Mesothelial cell of epicardium (in vitro differentiated cells): ENCODE results near the gene FILIP1. TPM values are rescaled to one million over a fixed set of nuclear protein-coding genes. Genes with fewer than 3 reads are reported as not detected.

ENCODE experiments used
- DNase-seq, 2 experiments: peaks; one replicate each; pipeline ENCODE4 v3.0.0; 2021; ENCODE audit warnings: low spot score in 2 of 2; ENCODE audit not compliant: unreplicated experiment in 2 of 2
- H3K27ac Mint-ChIP-seq: 2 replicates; pipeline ENCODE4 v1.8.0; 2021; ENCODE audit warnings: mixed read lengths
- H3K27me3 Mint-ChIP-seq: 2 replicates; pipeline ENCODE4 v1.8.0; 2021; ENCODE audit warnings: low read depth, mixed read lengths
- H3K36me3 Mint-ChIP-seq: 2 replicates; pipeline ENCODE4 v1.8.0; 2021; ENCODE audit warnings: mixed read lengths
- H3K4me1 Mint-ChIP-seq: 2 replicates; pipeline ENCODE4 v1.8.0; 2021; ENCODE audit warnings: mixed read lengths
- H3K4me3 Mint-ChIP-seq: 2 replicates; pipeline ENCODE4 v1.8.0; 2021; ENCODE audit warnings: mild to moderate bottlenecking, moderate library complexity, mixed read lengths
- H3K9me3 Mint-ChIP-seq: 2 replicates; pipeline ENCODE4 v1.8.0; 2021; ENCODE audit warnings: mixed read lengths
- total RNA-seq: library from RNA; stranded (reverse); gene quantifications from 3 replicates; pipeline ENCODE4 v1.2.1, GENCODE V29; 2021
- TF ChIP-seq, protein P1 (sequence below): fragments of 200-600 bp; sonication (generic); IDR thresholded peaks from one replicate; pipeline ENCODE4 v1.5.0; 2021; ENCODE audit warnings: antibody characterized with exemption; ENCODE audit not compliant: unreplicated experiment

FILIP1 gene
- total RNA-seq, 1 donor from 2014 or later = 11.3 TPM

DNA sequence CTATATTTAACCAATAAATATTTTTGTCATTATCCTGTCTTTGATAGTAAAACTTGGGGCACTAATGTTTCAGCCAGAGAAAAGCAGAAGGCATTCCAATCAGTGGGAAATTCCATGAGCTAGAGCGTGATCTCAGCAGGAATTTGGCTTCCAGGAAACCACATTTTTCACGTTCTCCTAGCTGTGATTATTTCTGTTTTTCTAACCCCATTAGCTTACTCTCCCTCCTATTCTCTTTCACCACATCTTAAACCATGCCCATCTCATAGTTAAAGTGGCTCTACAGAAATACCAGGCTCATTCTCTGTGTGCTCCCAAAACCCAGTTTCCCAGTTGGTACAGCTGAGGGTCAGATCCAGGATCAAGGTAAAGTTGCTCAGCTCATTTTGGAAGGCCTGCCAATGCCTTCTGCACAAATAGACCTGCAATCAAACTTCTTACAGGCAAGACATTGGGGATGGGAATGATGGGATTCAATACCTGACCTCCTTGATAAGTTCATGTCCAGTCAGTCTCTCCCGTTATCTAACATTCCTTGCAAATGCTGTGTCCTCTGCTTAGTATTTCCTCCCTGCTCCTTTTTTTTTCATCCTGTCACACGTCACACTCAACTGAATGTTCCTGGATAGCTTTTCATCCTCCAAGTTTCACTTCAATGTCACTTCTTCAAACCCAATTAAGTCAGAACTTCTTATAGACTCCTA, 175.9 kb downstream of the FILIP1 start:
- Mint-ChIP-seq H3K27me3 (no peaks in the 10 kb centered on the region), H3K4me3 (no peak overlapping the region), H3K36me3 (peaks cover 15% of the 10 kb centered on the region), H3K4me1 (peaks cover 22% of the 10 kb centered on the region), H3K27ac (peak overlapping the region; percentile 91), H3K9me3 (peaks cover 18% of the 10 kb centered on the region)
- TF ChIP-seq, protein P1, sequence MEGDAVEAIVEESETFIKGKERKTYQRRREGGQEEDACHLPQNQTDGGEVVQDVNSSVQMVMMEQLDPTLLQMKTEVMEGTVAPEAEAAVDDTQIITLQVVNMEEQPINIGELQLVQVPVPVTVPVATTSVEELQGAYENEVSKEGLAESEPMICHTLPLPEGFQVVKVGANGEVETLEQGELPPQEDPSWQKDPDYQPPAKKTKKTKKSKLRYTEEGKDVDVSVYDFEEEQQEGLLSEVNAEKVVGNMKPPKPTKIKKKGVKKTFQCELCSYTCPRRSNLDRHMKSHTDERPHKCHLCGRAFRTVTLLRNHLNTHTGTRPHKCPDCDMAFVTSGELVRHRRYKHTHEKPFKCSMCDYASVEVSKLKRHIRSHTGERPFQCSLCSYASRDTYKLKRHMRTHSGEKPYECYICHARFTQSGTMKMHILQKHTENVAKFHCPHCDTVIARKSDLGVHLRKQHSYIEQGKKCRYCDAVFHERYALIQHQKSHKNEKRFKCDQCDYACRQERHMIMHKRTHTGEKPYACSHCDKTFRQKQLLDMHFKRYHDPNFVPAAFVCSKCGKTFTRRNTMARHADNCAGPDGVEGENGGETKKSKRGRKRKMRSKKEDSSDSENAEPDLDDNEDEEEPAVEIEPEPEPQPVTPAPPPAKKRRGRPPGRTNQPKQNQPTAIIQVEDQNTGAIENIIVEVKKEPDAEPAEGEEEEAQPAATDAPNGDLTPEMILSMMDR = no peak
- no peak for DNase-seq

DNA sequence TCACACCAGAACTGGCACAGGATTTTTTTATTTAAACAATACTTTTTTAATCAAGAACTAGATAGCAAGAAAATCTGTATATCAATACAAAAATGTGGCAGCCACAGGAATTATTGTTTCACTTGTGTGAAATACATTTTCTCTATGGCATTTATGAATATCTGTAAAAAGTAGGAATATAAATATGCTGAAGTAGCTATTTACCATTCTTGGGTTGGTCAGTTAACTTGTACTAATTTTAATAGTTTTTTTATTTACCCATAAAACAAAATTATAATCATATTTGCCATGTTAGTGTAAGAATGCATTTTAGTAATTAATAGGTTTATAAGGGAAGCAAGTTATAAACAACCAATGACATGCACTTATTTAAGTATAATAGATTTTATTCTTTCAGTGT, 177.6 kb downstream of the FILIP1 start:
- no peak overlapping the region for H3K27ac Mint-ChIP-seq
- H3K36me3 Mint-ChIP-seq = peaks cover 15% of the 10 kb centered on the region
- H3K4me1 Mint-ChIP-seq = peaks cover 22% of the 10 kb centered on the region

DNA sequence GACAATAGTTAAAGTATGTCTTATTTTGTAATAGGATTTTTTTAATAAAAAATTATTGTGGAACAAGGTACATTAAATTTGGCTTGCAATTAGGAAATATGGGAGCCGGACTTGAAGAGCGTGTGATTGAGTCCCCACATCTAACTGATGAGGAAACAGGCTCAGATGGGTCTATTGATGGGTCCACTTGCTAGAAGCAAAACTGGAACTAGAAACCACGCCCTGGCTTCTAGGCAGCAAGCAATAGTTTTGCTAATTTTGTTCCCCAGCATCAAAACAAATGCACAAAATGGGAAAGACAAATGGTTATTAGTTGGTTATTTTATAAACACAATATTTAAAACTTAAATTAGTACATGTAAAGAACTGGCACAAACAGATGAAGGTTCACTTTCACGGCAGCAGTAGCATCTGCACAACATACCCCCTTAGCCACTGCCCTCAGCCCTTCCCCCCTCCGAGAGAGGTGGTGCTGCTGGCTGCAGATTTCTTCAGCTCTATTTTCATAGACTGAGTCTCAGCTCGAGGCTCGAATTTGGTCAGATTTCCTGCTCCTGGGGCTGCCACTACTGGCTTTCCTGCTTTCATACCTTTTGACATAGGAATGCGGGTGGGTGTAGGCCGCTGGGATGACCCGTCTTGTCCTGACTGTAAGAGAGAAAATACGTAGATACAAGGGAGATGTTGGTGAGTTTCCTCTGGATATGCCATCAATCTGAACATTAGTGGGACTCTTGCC, 185.2 kb downstream of the FILIP1 start:
- no peak overlapping the region for H3K4me3 Mint-ChIP-seq
- TF ChIP-seq, protein P1 = no peak
- DNase-seq = no peak
- H3K36me3 Mint-ChIP-seq = peaks cover 3% of the 10 kb centered on the region
- H3K4me1 Mint-ChIP-seq = peaks cover 15% of the 10 kb centered on the region
- peaks cover 5% of the 10 kb centered on the region for H3K9me3 Mint-ChIP-seq
- H3K27me3 Mint-ChIP-seq = no peaks in the 10 kb centered on the region
- no peak overlapping the region for H3K27ac Mint-ChIP-seq

More for the DNA sequence above, 177.6 kb downstream of the FILIP1 start:
- TF ChIP-seq, protein P1 = no peak
- no peak for DNase-seq
- Mint-ChIP-seq H3K27me3 (no peaks in the 10 kb centered on the region), H3K4me3 (no peak overlapping the region), H3K9me3 (peaks cover 18% of the 10 kb centered on the region)

DNA sequence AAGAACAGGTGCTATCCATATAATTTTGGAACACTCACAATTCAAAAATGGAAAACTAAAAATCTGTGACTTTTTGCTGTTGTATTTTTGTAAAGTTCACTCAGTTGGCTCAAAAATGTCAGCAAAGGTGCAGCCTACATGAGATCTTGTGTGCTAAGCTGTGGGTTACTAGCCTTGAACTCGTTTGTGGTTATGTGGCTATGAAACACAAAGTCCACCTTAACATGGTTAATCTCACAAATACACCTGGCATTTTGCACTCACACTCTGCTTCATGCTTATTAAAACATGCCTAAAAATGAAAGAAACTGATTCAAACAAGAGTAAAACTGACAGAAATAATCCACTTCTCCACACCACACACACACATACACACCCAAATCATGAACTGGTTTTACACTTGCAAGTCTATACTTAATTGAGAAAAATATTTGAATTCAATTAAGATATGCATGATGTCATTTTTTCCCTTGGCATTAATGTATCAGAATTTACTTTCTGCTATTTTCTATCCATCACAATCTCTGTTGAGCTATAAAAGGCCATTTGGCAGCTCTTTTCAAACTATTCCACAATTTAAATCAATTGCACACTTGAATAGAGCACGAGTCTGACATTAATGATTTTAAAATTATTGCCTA, 186.1 kb downstream of the FILIP1 start:
- peaks cover 3% of the 10 kb centered on the region for H3K36me3 Mint-ChIP-seq
- DNase-seq = no peak
- TF ChIP-seq, protein P1 = no peak
- H3K4me3 Mint-ChIP-seq = no peak overlapping the region
- no peak overlapping the region for H3K27ac Mint-ChIP-seq
- H3K4me1 Mint-ChIP-seq = peaks cover 15% of the 10 kb centered on the region
- H3K27me3 Mint-ChIP-seq = no peaks in the 10 kb centered on the region
- H3K9me3 Mint-ChIP-seq = peaks cover 3% of the 10 kb centered on the region

DNA sequence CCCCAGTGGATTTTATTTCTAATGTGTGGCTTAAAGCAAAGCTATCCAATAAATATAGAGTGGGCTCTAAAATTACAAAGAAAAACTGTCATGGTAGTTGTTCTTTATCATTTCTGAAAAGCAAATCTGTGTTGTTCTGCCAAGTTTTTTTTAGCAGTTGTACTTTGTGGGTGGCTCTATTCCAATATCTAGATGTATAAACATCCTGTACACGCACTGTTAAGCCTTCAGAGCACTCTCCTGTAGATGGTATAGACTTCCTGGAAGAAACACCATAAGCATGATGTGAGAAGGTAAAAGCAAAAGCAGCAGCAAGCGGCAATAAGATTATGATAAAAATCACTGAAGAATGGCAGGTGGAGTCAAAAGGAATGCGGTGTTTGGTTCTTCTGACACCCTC, 187.5 kb downstream of the FILIP1 start:
- Mint-ChIP-seq H3K4me3 (no peak overlapping the region), H3K27ac (peak overlapping the region; percentile 73), H3K27me3 (no peaks in the 10 kb centered on the region)

More for the DNA sequence above, 187.5 kb downstream of the FILIP1 start:
- Mint-ChIP-seq H3K9me3 (peaks cover 3% of the 10 kb centered on the region), H3K4me1 (peaks cover 15% of the 10 kb centered on the region), H3K36me3 (peaks cover 3% of the 10 kb centered on the region)
- TF ChIP-seq, protein P1 = no peak
- DNase-seq = no peak
